Measurements from ENCODE around the gene TJAP1.

TJAP1 gene

GRCh38 chr6:43502666-43503065, 25.3 kb downstream of the TJAP1 start:
- Histone ChIP-seq H2BK5ac (ENCODE audit: low read depth, low read length, poor library complexity) (no peak overlapping the region), H3K9ac (ENCODE audit: low read length) (no peak overlapping the region), H3K4me2 (ENCODE audit: low read length) (no peak overlapping the region), H3K79me1 (ENCODE audit: low read length) (no peaks in the 10 kb centered on the region), H3K18ac (ENCODE audit: low read length) (no peak overlapping the region), H4K8ac (ENCODE audit: low read depth, low read length) (no peak overlapping the region), H3K4me3 (ENCODE audit: low read depth, low read length) (no peak overlapping the region), H2AK5ac (ENCODE audit: low read length) (no peak overlapping the region), H3K4me1 (ENCODE audit: control insufficient read depth in 1 of 2, insufficient read depth in 2 of 2, low read length in 2 of 2) (peaks cover under 1 to 2% of the 10 kb centered on the region in 2 experiments), H2BK120ac (ENCODE audit: insufficient read depth, low read length, poor library complexity) (no peak overlapping the region), H3K4ac (ENCODE audit: low read depth, low read length) (no peak overlapping the region), H3K23ac (ENCODE audit: low read length) (no peak overlapping the region), H3K36me3 (ENCODE audit: control insufficient read depth in 1 of 2, insufficient read depth in 2 of 2, low read length in 2 of 2) (peaks cover 60 to 74% of the 10 kb centered on the region in 2 experiments), H3K27me3 (ENCODE audit: insufficient read depth, low read length) (no peaks in the 10 kb centered on the region), H4K12ac (ENCODE audit: low read depth, low read length) (no peak overlapping the region), H2AFZ (ENCODE audit: insufficient read depth, low read length, poor library complexity) (no peak overlapping the region), H3K9me3 (ENCODE audit: insufficient read depth, low read depth, low read length) (no peaks in the 10 kb centered on the region), H3K79me2 (ENCODE audit: control insufficient read depth, insufficient read depth, low read length, poor library complexity) (no peaks in the 10 kb centered on the region), H2BK12ac (ENCODE audit: low read length) (no peak overlapping the region), H3K14ac (ENCODE audit: low read length) (no peak overlapping the region), H3K27ac (ENCODE audit: low read depth, low read length) (no peak overlapping the region), H4K91ac (ENCODE audit: low read depth, low read length) (no peak overlapping the region)
- DNase-seq = no peak
- no CpG with 5 or more reads among the region's 4 CpGs for WGBS (ENCODE audit: extremely low coverage, insufficient coverage, insufficient read length)

- no CpG with 5 or more reads among the region's 8 CpGs for WGBS (ENCODE audit: extremely low coverage, insufficient coverage, insufficient read length)
Observed at GRCh38 chr6:43503443-43503842, 26.1 kb downstream of the TJAP1 start.

DNA sequence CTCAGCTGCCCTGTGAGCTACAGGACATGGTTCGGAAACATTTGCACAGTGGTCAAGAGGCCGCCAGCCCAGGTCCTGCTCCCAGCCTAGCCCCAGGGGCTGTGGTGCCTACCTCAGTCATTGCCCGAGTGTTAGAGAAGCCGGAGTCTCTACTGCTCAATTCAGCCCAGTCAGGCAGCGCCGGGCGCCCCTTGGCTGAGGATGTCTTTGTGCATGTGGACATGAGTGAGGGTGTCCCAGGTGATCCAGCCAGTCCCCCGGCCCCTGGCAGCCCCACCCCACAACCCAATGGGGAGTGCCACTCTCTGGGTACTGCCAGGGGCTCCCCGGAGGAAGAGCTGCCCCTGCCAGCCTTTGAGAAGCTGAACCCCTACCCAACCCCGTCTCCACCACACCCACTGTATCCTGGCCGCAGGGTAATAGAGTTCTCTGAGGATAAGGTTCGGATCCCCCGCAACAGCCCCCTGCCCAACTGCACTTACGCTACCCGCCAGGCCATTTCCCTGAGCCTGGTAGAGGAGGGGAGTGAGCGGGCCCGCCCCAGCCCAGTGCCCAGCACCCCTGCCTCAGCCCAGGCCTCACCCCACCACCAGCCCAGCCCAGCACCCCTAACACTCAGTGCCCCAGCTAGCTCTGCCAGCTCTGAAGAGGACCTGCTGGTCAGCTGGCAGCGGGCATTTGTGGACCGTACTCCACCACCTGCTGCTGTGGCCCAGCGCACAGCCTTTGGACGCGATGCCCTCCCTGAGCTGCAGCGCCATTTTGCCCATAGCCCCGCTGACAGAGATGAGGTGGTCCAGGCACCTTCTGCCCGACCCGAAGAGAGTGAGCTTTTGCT, 27.6 kb downstream of the TJAP1 start:
- no peak overlapping the region for H4K12ac ChIP-seq (ENCODE audit: low read depth, low read length)
- H3K9ac ChIP-seq (ENCODE audit: low read length) = no peak overlapping the region
- no peak overlapping the region for H3K4me3 ChIP-seq (ENCODE audit: low read depth, low read length)
- no peak overlapping the region for H2AFZ ChIP-seq (ENCODE audit: insufficient read depth, low read length, poor library complexity)
- H3K79me1 ChIP-seq (ENCODE audit: low read length) = peaks cover 2% of the 10 kb centered on the region
- no peak overlapping the region for H3K23ac ChIP-seq (ENCODE audit: low read length)
- no CpG with 5 or more reads among the region's 26 CpGs for WGBS (ENCODE audit: extremely low coverage, insufficient coverage, insufficient read length)
- H3K4me1 ChIP-seq (ENCODE audit: control insufficient read depth in 1 of 2, insufficient read depth in 2 of 2, low read length in 2 of 2) = peaks cover 0 to 4% of the 10 kb centered on the region in 2 experiments
- H3K36me3 ChIP-seq (ENCODE audit: control insufficient read depth in 1 of 2, insufficient read depth in 2 of 2, low read length in 2 of 2) = peaks cover 46 to 54% of the 10 kb centered on the region in 2 experiments
- no peak overlapping the region for H3K14ac ChIP-seq (ENCODE audit: low read length)
- H3K18ac ChIP-seq (ENCODE audit: low read length) = no peak overlapping the region
- no peak overlapping the region for H3K27ac ChIP-seq (ENCODE audit: low read depth, low read length)
- no peak overlapping the region for H4K91ac ChIP-seq (ENCODE audit: low read depth, low read length)
- no peak overlapping the region for H3K4me2 ChIP-seq (ENCODE audit: low read length)
- H3K4ac ChIP-seq (ENCODE audit: low read depth, low read length) = no peak overlapping the region
- H4K8ac ChIP-seq (ENCODE audit: low read depth, low read length) = no peak overlapping the region
- peaks cover 20% of the 10 kb centered on the region for H3K27me3 ChIP-seq (ENCODE audit: insufficient read depth, low read length)
- no peaks in the 10 kb centered on the region for H3K79me2 ChIP-seq (ENCODE audit: control insufficient read depth, insufficient read depth, low read length, poor library complexity)
- H2BK5ac ChIP-seq (ENCODE audit: low read depth, low read length, poor library complexity) = no peak overlapping the region
- DNase-seq = peak in 1 of 2 donors; percentile 31
- no peaks in the 10 kb centered on the region for H3K9me3 ChIP-seq (ENCODE audit: insufficient read depth, low read depth, low read length)
- no peak overlapping the region for H2BK120ac ChIP-seq (ENCODE audit: insufficient read depth, low read length, poor library complexity)
- H2AK5ac ChIP-seq (ENCODE audit: low read length) = no peak overlapping the region
- H2BK12ac ChIP-seq (ENCODE audit: low read length) = no peak overlapping the region

More at GRCh38 chr6:43503443-43503842, 26.1 kb downstream of the TJAP1 start:
- Histone ChIP-seq H3K14ac (ENCODE audit: low read length) (no peak overlapping the region), H3K27me3 (ENCODE audit: insufficient read depth, low read length) (peaks cover 7% of the 10 kb centered on the region), H4K12ac (ENCODE audit: low read depth, low read length) (no peak overlapping the region), H4K91ac (ENCODE audit: low read depth, low read length) (no peak overlapping the region), H3K9me3 (ENCODE audit: insufficient read depth, low read depth, low read length) (no peaks in the 10 kb centered on the region), H3K18ac (ENCODE audit: low read length) (no peak overlapping the region), H3K36me3 (ENCODE audit: control insufficient read depth in 1 of 2, insufficient read depth in 2 of 2, low read length in 2 of 2) (peaks cover 60 to 69% of the 10 kb centered on the region in 2 experiments), H2BK120ac (ENCODE audit: insufficient read depth, low read length, poor library complexity) (no peak overlapping the region), H2AFZ (ENCODE audit: insufficient read depth, low read length, poor library complexity) (no peak overlapping the region), H3K4me2 (ENCODE audit: low read length) (no peak overlapping the region), H2BK5ac (ENCODE audit: low read depth, low read length, poor library complexity) (no peak overlapping the region), H4K8ac (ENCODE audit: low read depth, low read length) (no peak overlapping the region), H3K9ac (ENCODE audit: low read length) (no peak overlapping the region), H2BK12ac (ENCODE audit: low read length) (no peak overlapping the region), H3K4me1 (ENCODE audit: control insufficient read depth in 1 of 2, insufficient read depth in 2 of 2, low read length in 2 of 2) (no peaks in the 10 kb centered on the region), H3K27ac (ENCODE audit: low read depth, low read length) (no peak overlapping the region), H2AK5ac (ENCODE audit: low read length) (no peak overlapping the region), H3K23ac (ENCODE audit: low read length) (no peak overlapping the region), H3K79me1 (ENCODE audit: low read length) (no peaks in the 10 kb centered on the region), H3K4me3 (ENCODE audit: low read depth, low read length) (no peak overlapping the region), H3K4ac (ENCODE audit: low read depth, low read length) (no peak overlapping the region), H3K79me2 (ENCODE audit: control insufficient read depth, insufficient read depth, low read length, poor library complexity) (no peaks in the 10 kb centered on the region)
- no peak for DNase-seq

GRCh38 chr6:43505718-43506117, 28.3 kb downstream of the TJAP1 start:
- Histone ChIP-seq H4K8ac (ENCODE audit: low read depth, low read length) (no peak overlapping the region), H2AFZ (ENCODE audit: insufficient read depth, low read length, poor library complexity) (no peak overlapping the region), H4K12ac (ENCODE audit: low read depth, low read length) (no peak overlapping the region), H3K4me2 (ENCODE audit: low read length) (no peak overlapping the region), H2BK12ac (ENCODE audit: low read length) (no peak overlapping the region), H3K79me1 (ENCODE audit: low read length) (peaks cover 2% of the 10 kb centered on the region), H3K14ac (ENCODE audit: low read length) (no peak overlapping the region), H3K4ac (ENCODE audit: low read depth, low read length) (no peak overlapping the region), H3K18ac (ENCODE audit: low read length) (no peak overlapping the region), H3K36me3 (ENCODE audit: control insufficient read depth in 1 of 2, insufficient read depth in 2 of 2, low read length in 2 of 2) (peaks cover 42 to 48% of the 10 kb centered on the region in 2 experiments), H3K23ac (ENCODE audit: low read length) (no peak overlapping the region), H3K27me3 (ENCODE audit: insufficient read depth, low read length) (peaks cover 20% of the 10 kb centered on the region), H3K4me1 (ENCODE audit: control insufficient read depth in 1 of 2, insufficient read depth in 2 of 2, low read length in 2 of 2) (peaks cover 4 to 8% of the 10 kb centered on the region in 2 experiments), H3K9me3 (ENCODE audit: insufficient read depth, low read depth, low read length) (no peaks in the 10 kb centered on the region), H2BK5ac (ENCODE audit: low read depth, low read length, poor library complexity) (no peak overlapping the region), H3K27ac (ENCODE audit: low read depth, low read length) (no peak overlapping the region), H2BK120ac (ENCODE audit: insufficient read depth, low read length, poor library complexity) (no peak overlapping the region), H4K91ac (ENCODE audit: low read depth, low read length) (no peak overlapping the region), H3K79me2 (ENCODE audit: control insufficient read depth, insufficient read depth, low read length, poor library complexity) (no peaks in the 10 kb centered on the region), H3K9ac (ENCODE audit: low read length) (no peak overlapping the region), H2AK5ac (ENCODE audit: low read length) (no peak overlapping the region), H3K4me3 (ENCODE audit: low read depth, low read length) (no peak overlapping the region)
- no CpG with 5 or more reads among the region's 6 CpGs for WGBS (ENCODE audit: extremely low coverage, insufficient coverage, insufficient read length)
- no peak for DNase-seq

Measured in trophoblast cell (in vitro differentiated cells and primary cell).